MM.1S (cell line): ENCODE data around the gene THBS3.
A peak's percentile ranks its signal among the peaks of the same experiment; 100 is the strongest.

ENCODE experiments used
- DNase-seq: peaks from one replicate; pipeline ENCODE4 v3.0.0-alpha.2; 2015
- H2AFZ ChIP-seq: fragments of 300-600 bp; sonication (generic); 2 replicates; pipeline ENCODE4 v1.6.0; 2016; ENCODE audit warnings: antibody characterized with exemption, low read length
- H3F3A ChIP-seq: fragments of 300-600 bp; sonication (generic); 2 replicates; pipeline ENCODE4 v1.6.1; 2016; ENCODE audit warnings: mild to moderate bottlenecking, antibody characterized with exemption, low read length, moderate library complexity, mixed read lengths; ENCODE audit not compliant: insufficient read depth
- H3K27ac ChIP-seq: fragments of 300-600 bp; sonication (generic); 2 replicates; pipeline ENCODE4 v1.5.1; 2016; ENCODE audit warnings: mild to moderate bottlenecking, low read length
- H3K27me3 ChIP-seq: fragments of 300-600 bp; sonication (generic); replicated peaks from 2 replicates; pipeline ENCODE4 v1.6.0; 2016; ENCODE audit warnings: low read length; ENCODE audit not compliant: insufficient read depth
- H3K36me3 ChIP-seq: fragments of 300-600 bp; sonication (generic); replicated peaks from 2 replicates; pipeline ENCODE4 v1.6.1; 2016; ENCODE audit warnings: mild to moderate bottlenecking, low read length, mixed read lengths; ENCODE audit not compliant: insufficient read depth
- H3K4me1 ChIP-seq: fragments of 300-600 bp; sonication (generic); 2 replicates; pipeline ENCODE4 v1.6.1; 2016; ENCODE audit warnings: low read length, mixed read lengths
- H3K4me2 ChIP-seq: fragments of 300-600 bp; sonication (generic); 2 replicates; pipeline ENCODE4 v1.6.0; 2016; ENCODE audit warnings: low read depth, low read length
- H3K4me3 ChIP-seq: fragments of 300-600 bp; sonication (generic); 2 replicates; pipeline ENCODE4 v1.5.1; 2016; ENCODE audit warnings: low read length, mixed read lengths
- H3K79me2 ChIP-seq: fragments of 300-600 bp; sonication (generic); 2 replicates; pipeline ENCODE4 v1.6.1; 2016; ENCODE audit warnings: mixed run types, low read length, mixed read lengths
- H3K9ac ChIP-seq: fragments of 300-600 bp; sonication (generic); 2 replicates; pipeline ENCODE4 v1.6.1; 2016; ENCODE audit warnings: low read length, mixed read lengths
- H3K9me2 ChIP-seq: fragments of 300-600 bp; sonication (generic); replicated peaks from 2 replicates; pipeline ENCODE4 v1.6.1; 2016; ENCODE audit warnings: mild to moderate bottlenecking, low read length, mixed read lengths; ENCODE audit not compliant: insufficient read depth
- H3K9me3 ChIP-seq: fragments of 300-600 bp; sonication (generic); replicated peaks from 2 replicates; pipeline ENCODE4 v1.6.1; 2016; ENCODE audit warnings: mild to moderate bottlenecking, low read length, mixed read lengths; ENCODE audit not compliant: insufficient read depth
- H4K20me1 ChIP-seq: fragments of 300-600 bp; sonication (generic); 2 replicates; pipeline ENCODE4 v1.6.1; 2016; ENCODE audit warnings: mild to moderate bottlenecking, low read length, moderate library complexity, mixed read lengths; ENCODE audit not compliant: insufficient read depth
- EZH2 ChIP-seq: fragments of 300-600 bp; sonication (generic); optimal IDR thresholded peaks from 2 replicates; pipeline ENCODE3; 2017; ENCODE audit warnings: low read depth, mild to moderate bottlenecking, antibody characterized with exemption, low read length, mixed read lengths
- EZH2phosphoT487 ChIP-seq: fragments of 300-600 bp; sonication (generic); IDR thresholded peaks from 2 replicates; pipeline ENCODE4 v1.6.1; 2018; ENCODE audit warnings: antibody characterized with exemption, low read length
- TF ChIP-seq, protein P1 (sequence below): fragments of 300-600 bp; sonication (generic); IDR thresholded peaks from 2 replicates; pipeline ENCODE4 v1.5.1; 2016; ENCODE audit warnings: antibody characterized with exemption, low read length, mixed read lengths

The THBS3 gene

DNA sequence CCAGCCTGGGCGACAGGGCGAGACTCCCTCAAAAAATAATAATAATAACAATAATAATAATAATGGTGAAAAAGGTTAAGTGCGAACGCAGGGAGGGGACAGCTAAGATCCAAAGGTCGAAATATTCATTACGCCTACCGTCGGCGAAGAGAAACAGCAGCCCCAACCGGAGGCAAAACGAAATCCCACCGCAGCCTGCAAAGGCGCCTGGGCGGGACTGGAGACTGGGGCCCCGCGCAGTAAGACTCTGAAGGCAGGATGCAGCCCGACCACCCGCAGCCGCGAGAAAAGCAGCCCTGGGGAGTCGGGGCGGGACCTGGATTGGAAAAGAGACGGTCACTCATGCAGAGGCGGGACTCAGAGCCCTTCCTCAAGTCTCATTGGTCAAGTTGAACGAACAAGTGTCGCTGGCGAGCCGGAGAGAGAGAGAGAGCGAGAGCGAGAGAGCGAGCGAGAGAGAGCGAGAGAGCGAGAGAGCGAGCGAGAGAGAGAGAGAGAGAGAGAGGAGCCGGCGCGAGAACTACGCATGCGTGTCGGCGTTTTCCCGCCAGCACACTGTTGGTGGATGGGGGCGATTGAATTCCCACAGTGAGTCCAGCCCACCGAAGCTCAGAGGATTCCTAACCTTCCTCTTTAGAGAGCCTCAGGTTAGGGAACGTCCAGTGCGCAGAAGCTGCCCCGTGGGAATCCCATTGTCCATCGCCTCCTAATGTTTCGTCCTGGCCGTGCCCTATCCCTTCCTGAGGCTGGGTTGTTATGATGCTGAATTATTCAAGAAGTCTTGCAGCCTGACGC, 36.9 kb upstream of the THBS3 start:
- H2AFZ ChIP-seq = peak overlapping the region; percentile 94
- no peaks in the 10 kb centered on the region for H4K20me1 ChIP-seq
- DNase-seq = peak; percentile 100
- 0 out of 2 replicates have a peak, but pooled peaks cover 6% of the 10 kb centered on the region for H3K79me2 ChIP-seq
- H3K9me3 ChIP-seq = no peaks in the 10 kb centered on the region
- H3K9ac ChIP-seq = peak overlapping the region; percentile 65
- H3K4me1 ChIP-seq = peaks cover 13% of the 10 kb centered on the region
- peak overlapping the region; percentile 78 for H3K4me3 ChIP-seq
- no peaks in the 10 kb centered on the region for H3K27me3 ChIP-seq
- H3K9me2 ChIP-seq = no peaks in the 10 kb centered on the region
- H3K4me2 ChIP-seq = peak overlapping the region; percentile 95
- H3K36me3 ChIP-seq = no peaks in the 10 kb centered on the region
- TF ChIP-seq, protein P1, sequence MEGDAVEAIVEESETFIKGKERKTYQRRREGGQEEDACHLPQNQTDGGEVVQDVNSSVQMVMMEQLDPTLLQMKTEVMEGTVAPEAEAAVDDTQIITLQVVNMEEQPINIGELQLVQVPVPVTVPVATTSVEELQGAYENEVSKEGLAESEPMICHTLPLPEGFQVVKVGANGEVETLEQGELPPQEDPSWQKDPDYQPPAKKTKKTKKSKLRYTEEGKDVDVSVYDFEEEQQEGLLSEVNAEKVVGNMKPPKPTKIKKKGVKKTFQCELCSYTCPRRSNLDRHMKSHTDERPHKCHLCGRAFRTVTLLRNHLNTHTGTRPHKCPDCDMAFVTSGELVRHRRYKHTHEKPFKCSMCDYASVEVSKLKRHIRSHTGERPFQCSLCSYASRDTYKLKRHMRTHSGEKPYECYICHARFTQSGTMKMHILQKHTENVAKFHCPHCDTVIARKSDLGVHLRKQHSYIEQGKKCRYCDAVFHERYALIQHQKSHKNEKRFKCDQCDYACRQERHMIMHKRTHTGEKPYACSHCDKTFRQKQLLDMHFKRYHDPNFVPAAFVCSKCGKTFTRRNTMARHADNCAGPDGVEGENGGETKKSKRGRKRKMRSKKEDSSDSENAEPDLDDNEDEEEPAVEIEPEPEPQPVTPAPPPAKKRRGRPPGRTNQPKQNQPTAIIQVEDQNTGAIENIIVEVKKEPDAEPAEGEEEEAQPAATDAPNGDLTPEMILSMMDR = peak; percentile 41
- no peak for TF ChIP-seq EZH2
- peaks cover 14% of the 10 kb centered on the region for H3F3A ChIP-seq
- peak overlapping the region; percentile 39; the same call in 1 of the 2 replicates for H3K27ac ChIP-seq

DNA sequence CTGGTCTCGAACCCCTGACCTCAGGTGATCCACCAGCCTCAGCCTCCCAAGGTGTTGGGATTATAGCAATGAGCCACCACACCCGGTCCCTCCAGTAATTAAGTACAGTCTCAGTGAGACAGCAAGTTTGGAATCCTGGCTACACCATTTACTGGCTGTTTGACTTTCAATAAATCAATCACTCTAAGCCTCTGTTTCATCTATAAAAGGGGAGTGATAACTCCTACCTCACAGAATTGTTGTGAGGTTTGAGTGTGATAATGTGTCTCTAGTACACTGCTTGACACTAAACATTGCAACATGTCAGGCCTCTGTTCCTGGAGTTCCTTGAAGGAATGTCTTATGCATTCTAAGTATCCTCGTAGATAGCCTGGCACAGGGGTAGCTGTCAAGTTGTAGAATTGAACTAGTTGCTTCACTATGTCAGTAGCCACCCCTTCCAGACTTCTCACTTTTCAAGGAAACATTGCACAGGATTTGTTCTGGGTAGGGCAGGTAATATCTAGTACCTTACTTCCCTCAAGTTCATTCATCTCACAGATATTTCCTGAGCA, 35.2 kb upstream of the THBS3 start:
- Histone ChIP-seq H3K27me3 (no peaks in the 10 kb centered on the region), H3K4me2 (no peak overlapping the region), H3K4me1 (peaks cover 13% of the 10 kb centered on the region), H3K9me3 (no peaks in the 10 kb centered on the region), H3K79me2 (0 out of 2 replicates have a peak, but pooled peaks cover 6% of the 10 kb centered on the region), H3K9ac (no peak overlapping the region), H3K36me3 (no peaks in the 10 kb centered on the region), H3K4me3 (no peak overlapping the region), H3K27ac (no peak overlapping the region), H3F3A (peaks cover 14% of the 10 kb centered on the region), H3K9me2 (no peaks in the 10 kb centered on the region), H4K20me1 (no peaks in the 10 kb centered on the region), H2AFZ (no peak overlapping the region)
- no peak for DNase-seq
- TF ChIP-seq EZH2 = no peak
- TF ChIP-seq, protein P1 = no peak

DNA sequence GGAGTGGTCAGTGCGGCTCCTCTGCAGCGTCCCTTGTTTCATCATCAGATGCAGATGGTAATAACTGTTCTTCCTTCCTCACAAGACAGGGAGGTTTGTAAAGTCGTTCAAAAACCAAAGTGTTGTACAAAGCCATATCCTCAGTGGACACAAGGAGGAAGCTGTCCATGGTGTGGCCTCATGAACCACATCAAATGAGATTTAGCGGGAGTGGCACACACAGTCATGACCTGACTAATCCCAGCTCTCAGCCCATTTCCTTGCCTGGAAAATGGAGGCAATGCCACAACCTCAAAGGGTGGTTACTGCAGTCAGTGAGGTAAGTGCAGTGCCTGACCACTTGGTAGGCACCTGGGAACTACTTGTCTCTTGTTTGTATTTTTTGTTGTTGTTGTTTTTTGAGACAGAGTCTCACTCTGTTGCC, 34.2 kb upstream of the THBS3 start:
- DNase-seq = no peak
- TF ChIP-seq EZH2 (no peak), EZH2phosphoT487 (no peak)
- TF ChIP-seq, protein P1 = no peak
- H3K9me3 ChIP-seq = no peaks in the 10 kb centered on the region
- H3K79me2 ChIP-seq = 0 out of 2 replicates have a peak, but pooled peaks cover 6% of the 10 kb centered on the region
- H3K9me2 ChIP-seq = no peaks in the 10 kb centered on the region
- H3K27ac ChIP-seq = no peak overlapping the region
- peaks cover 13% of the 10 kb centered on the region for H3K4me1 ChIP-seq
- H4K20me1 ChIP-seq = no peaks in the 10 kb centered on the region
- H3K9ac ChIP-seq = no peak overlapping the region
- H3K27me3 ChIP-seq = no peaks in the 10 kb centered on the region
- H3K4me3 ChIP-seq = no peak overlapping the region
- peaks cover 14% of the 10 kb centered on the region for H3F3A ChIP-seq
- no peaks in the 10 kb centered on the region for H3K36me3 ChIP-seq
- peak overlapping the region; percentile 37 for H3K4me2 ChIP-seq
- peak overlapping the region; percentile 68 for H2AFZ ChIP-seq
